NCI-H2196 treated with DMSO at 0.1 percent for 48 hours (cell line): Measurements from ENCODE around the gene NOM1.

ENCODE experiments used
- DNase-seq: peaks from one replicate; lab custom pipeline; 2025; ENCODE audit not compliant: unreplicated experiment; lab: John Stamatoyannopoulos, UW

Gene NOM1

GRCh38 chr7:157014635-157015555 is 65.4 kb downstream of the NOM1 start:
- DNase-seq = no peak

GRCh38 chr7:157016024-157016351 is 66.5 kb downstream of the NOM1 start:
- no peak for DNase-seq

GRCh38 chr7:157016352-157017041 is 67.0 kb downstream of the NOM1 start:
- DNase-seq = no peak

GRCh38 chr7:157017149-157017548 is 67.6 kb downstream of the NOM1 start:
- DNase-seq = no peak

- no peak for DNase-seq
Measured at GRCh38 chr7:157017603-157018327, 68.3 kb downstream of the NOM1 start.

GRCh38 chr7:157018328-157018996 is 69.0 kb downstream of the NOM1 start:
- no peak for DNase-seq

GRCh38 chr7:157018997-157019608 is 69.6 kb downstream of the NOM1 start:
- DNase-seq = no peak

- no peak for DNase-seq
Measured at GRCh38 chr7:157019718-157020451, 70.4 kb downstream of the NOM1 start.

- DNase-seq = no peak
Measured at GRCh38 chr7:157020514-157021070, 71.1 kb downstream of the NOM1 start.

GRCh38 chr7:157021071-157021870 is 71.8 kb downstream of the NOM1 start:
- no peak for DNase-seq

GRCh38 chr7:157021871-157022680 is 72.6 kb downstream of the NOM1 start:
- no peak for DNase-seq
